Spleen (tissue), 11 donors: ENCODE results near the gene CALB2. TPM values are rescaled to one million over a fixed set of nuclear protein-coding genes. Genes with fewer than 3 reads are reported as not detected.
A peak's percentile ranks its signal among the peaks of the same experiment; 100 is the strongest.

Experiments used
- DNase-seq: peaks from one replicate; pipeline ENCODE4 v3.0.0-alpha.2; 2020
- H3K27ac ChIP-seq, 8 donors: fragments of 200-600 bp; sonication (generic) in 7 of 8; 1 replicate in 4 of 8; 2 replicates in 4 of 8; pipeline versions ENCODE4 v1.5.0 to v1.8.0; 2016 to 2021; ENCODE audit warnings: inconsistent platforms in 4 of 8, mild to moderate bottlenecking in 4 of 8, moderate library complexity in 1 of 8
- H3K27me3 ChIP-seq, 7 donors: fragments of 200-600 bp; sonication (generic) in 6 of 7; replicated peaks in 1 of 7; 1 replicate in 4 of 7; 2 replicates in 3 of 7; pipeline versions ENCODE4 v1.5.0 to v1.8.0; 2016 to 2021; ENCODE audit warnings: inconsistent platforms in 3 of 7, mild to moderate bottlenecking in 1 of 7
- H3K36me3 ChIP-seq, 6 donors: fragments of 200-600 bp; sonication (generic) in 5 of 6; 1 replicate in 4 of 6; 2 replicates in 2 of 6; pipeline versions ENCODE4 v1.5.0 to v1.8.0; 2016 to 2021; ENCODE audit warnings: inconsistent platforms in 2 of 6
- H3K4me1 ChIP-seq, 6 donors: fragments of 200-600 bp; sonication (generic) in 5 of 6; 1 replicate in 3 of 6; 2 replicates in 3 of 6; pipeline versions ENCODE4 v1.5.0 to v1.8.0; 2016 to 2021; ENCODE audit warnings: inconsistent platforms in 3 of 6
- H3K4me3 ChIP-seq, 8 donors: fragments of 200-600 bp; sonication (generic) in 7 of 8; 1 replicate in 4 of 8; 2 replicates in 4 of 8; pipeline versions ENCODE4 v1.5.0 to v1.8.0; 2016 to 2021; ENCODE audit warnings: inconsistent platforms in 4 of 8, mild to moderate bottlenecking in 4 of 8, moderate library complexity in 2 of 8
- H3K9me3 ChIP-seq, 8 donors: fragments of 200-600 bp; sonication (generic) in 7 of 8; 1 replicate in 4 of 8; 2 replicates in 4 of 8; pipeline versions ENCODE4 v1.5.0 to v1.8.0; 2016 to 2021; ENCODE audit warnings: inconsistent platforms in 4 of 8
- POLR2A ChIP-seq, 3 donors: fragments of 450-650 bp; IDR thresholded peaks; one replicate each; pipeline ENCODE4 v1.5.1; 2017; ENCODE audit warnings: antibody characterized with exemption in 3 of 3, mild to moderate bottlenecking in 1 of 3
- POLR2AphosphoS5 ChIP-seq, 3 donors: sonication (generic); formaldehyde crosslinking; IDR thresholded peaks; one replicate each; pipeline ENCODE4 v1.5.1; 2017; ENCODE audit warnings: antibody characterized with exemption in 3 of 3
- WGBS, 5 donors: extraction: QIAGEN DNeasy Blood & Tissue Kit in 3 of 5; methylation state at CpG; one replicate each; pipeline versions ENCODE4 v1.1.5 to v1.1.7; 2013 to 2018; 5-methylcytosine and 5-hydroxymethylcytosine counted together
- intact Hi-C: fragments of 100-400 bp; cut with DNase I; formaldehyde crosslinking; loops from one replicate; pipeline ENCODE4 v1.15.0; 2023; ENCODE audit warnings: low total_unique reads
- polyA plus RNA-seq, 3 donors: library from polyadenylated mRNA; stranded (reverse); fragments of 200-250 nt; gene quantifications; one replicate each; pipeline ENCODE4 v1.2.1, GENCODE V29; 2013
- total RNA-seq, 7 donors: library from RNA; depleted of rRNA in 3 of 7; stranded (reverse); fragments of >200 nt in 3 of 7; fragmentation: NEBNext Ultra II Directional in 4 of 7; extraction: Animal tissue kit (Norgen Biotek cat#: 25700) in 4 of 7; gene quantifications; one replicate each; pipeline versions ENCODE4 v1.1.0 to v1.2.1, GENCODE V29; 2016 to 2021
- TF ChIP-seq, protein P1 (sequence below), 11 experiments: fragments of 200-600 bp in 7 of 11; fragments of 450-650 bp in 4 of 11; sonication (generic) in 4 of 11; IDR thresholded peaks in 8 of 11; conservative IDR thresholded peaks in 3 of 11; 1 replicate in 7 of 11; 2 replicates in 4 of 11; pipeline versions ENCODE4 v1.4.0 to v1.8.0; 2016 to 2021; ENCODE audit warnings: antibody characterized with exemption in 11 of 11, inconsistent platforms in 4 of 11, mild to moderate bottlenecking in 1 of 11
- donor health status: healthy with polysubstance abuse.
- donor health status: DM: no; HTN: no; CAD: no; lungs with moderate emphysema.
- donor health status: DM: no; HTN: no; CAD: no.
- donor health status: Bipolar disorder and iron deficiency.
- donor health status: healthy.
- donor health status: DM: no; HTN: no; CAD: no.
- donor health status: DM: yes; HTN: yes; CAD: no.

Gene CALB2
- total and polyA plus RNA-seq, 10 donors = 0.04 to 0.12 (median 0.06) TPM; not detected in 7

DNA sequence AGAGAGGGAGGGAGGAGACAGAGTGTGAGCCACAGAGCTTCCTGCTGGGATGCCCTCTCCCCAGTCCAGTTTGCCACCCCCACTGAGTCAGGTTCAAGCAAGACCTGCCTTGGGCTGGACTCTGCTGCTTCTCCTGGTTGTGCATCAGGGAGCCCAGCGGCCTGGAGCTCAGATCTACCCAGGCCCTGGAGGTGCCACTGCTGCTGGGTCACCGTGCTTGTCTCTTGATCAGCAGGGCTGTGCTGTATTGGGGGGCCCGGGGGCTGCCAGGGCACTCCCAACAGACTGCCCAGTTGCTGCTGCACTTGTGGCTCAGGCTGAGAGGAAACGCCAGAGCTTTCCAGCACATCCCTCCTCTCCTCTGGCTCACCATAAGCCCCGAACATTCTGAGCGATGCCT lies 74.4 kb downstream of the CALB2 start:
- no peaks in the 10 kb centered on the region for H3K4me1 ChIP-seq
- peak; percentile 64 for DNase-seq
- H3K36me3 ChIP-seq = no peaks in the 10 kb centered on the region
- 75 to 79% (median 78%) methylated on average over 5 to 6 of the region's 6 CpGs for WGBS, 5 donors
- H3K27ac ChIP-seq = no peak overlapping the region
- H3K27me3 ChIP-seq = peaks cover 0 to 51% (median 0%) of the 10 kb centered on the region in 7 donors
- TF ChIP-seq POLR2A (IDR thresholded peaks at IDR 0.05) (no peak), POLR2AphosphoS5 (IDR thresholded peaks at IDR 0.05) (no peak)
- TF ChIP-seq, protein P1, sequence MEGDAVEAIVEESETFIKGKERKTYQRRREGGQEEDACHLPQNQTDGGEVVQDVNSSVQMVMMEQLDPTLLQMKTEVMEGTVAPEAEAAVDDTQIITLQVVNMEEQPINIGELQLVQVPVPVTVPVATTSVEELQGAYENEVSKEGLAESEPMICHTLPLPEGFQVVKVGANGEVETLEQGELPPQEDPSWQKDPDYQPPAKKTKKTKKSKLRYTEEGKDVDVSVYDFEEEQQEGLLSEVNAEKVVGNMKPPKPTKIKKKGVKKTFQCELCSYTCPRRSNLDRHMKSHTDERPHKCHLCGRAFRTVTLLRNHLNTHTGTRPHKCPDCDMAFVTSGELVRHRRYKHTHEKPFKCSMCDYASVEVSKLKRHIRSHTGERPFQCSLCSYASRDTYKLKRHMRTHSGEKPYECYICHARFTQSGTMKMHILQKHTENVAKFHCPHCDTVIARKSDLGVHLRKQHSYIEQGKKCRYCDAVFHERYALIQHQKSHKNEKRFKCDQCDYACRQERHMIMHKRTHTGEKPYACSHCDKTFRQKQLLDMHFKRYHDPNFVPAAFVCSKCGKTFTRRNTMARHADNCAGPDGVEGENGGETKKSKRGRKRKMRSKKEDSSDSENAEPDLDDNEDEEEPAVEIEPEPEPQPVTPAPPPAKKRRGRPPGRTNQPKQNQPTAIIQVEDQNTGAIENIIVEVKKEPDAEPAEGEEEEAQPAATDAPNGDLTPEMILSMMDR (IDR thresholded peaks at IDR 0.05 in 8 of 11, conservative IDR thresholded peaks at IDR 0.05 in 3 of 11) = no peak
- no peak overlapping the region for H3K4me3 ChIP-seq
- H3K9me3 ChIP-seq = peaks cover 0 to 11% (median 0%) of the 10 kb centered on the region in 8 donors
- intact Hi-C loops = no loop called here

DNA sequence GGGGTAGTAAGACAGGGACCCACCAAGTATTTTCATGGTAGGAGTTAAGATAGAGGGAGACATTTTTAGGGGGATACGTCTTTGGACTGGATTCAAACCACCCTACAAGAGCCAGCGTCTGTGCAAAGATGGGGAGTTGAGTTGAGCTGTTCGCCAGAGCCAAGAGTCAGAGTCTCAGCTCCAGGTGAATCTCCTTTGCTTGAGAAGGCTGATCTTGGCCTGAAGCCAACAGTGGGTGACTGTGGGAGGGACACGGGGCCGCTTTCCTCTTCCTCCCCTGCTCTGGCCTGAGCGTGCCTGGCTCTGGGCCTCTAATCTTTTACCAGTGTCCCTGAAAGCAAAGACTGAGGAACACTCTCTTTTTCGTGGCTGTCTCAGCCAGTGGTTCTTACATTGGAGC lies 78.0 kb downstream of the CALB2 start:
- H3K4me1 ChIP-seq = no peaks in the 10 kb centered on the region
- no peak overlapping the region for H3K27ac ChIP-seq
- H3K4me3 ChIP-seq = no peak overlapping the region
- intact Hi-C loops = no loop called here
- no peaks in the 10 kb centered on the region for H3K36me3 ChIP-seq
- peak; percentile 22 for DNase-seq
- peaks cover 0 to 54% (median 0%) of the 10 kb centered on the region in 7 donors for H3K27me3 ChIP-seq
- H3K9me3 ChIP-seq = peaks cover 0 to 6% (median 2%) of the 10 kb centered on the region in 8 donors
- TF ChIP-seq, protein P1 (IDR thresholded peaks at IDR 0.05 in 8 of 11, conservative IDR thresholded peaks at IDR 0.05 in 3 of 11) = no peak
- no peak for TF ChIP-seq POLR2A (IDR thresholded peaks at IDR 0.05)
- WGBS, 5 donors = 72 to 84% (median 79%) methylated on average over 7 of the region's 7 CpGs

DNA sequence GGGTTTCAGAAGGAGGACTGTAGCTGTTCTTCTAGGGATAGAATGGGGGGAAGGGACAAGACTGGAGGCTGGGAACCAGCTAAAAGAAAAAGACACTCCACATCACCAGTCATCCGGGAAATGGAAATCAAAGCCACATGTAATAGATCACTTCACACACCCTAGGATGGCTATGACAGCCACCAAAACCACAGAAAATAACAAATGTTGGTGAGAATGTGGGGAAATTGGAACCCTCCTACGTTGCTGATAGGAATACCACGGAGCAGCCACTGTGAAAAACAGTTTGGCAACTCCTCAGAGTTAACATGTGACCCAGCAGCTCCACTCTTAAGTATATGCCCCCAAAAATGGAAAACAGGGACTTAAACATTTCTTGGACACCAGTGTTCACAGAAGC lies 81.0 kb downstream of the CALB2 start:
- H3K9me3 ChIP-seq = peaks cover 0 to 36% (median 28%) of the 10 kb centered on the region in 8 donors
- no peak for DNase-seq
- H3K27ac ChIP-seq = no peak overlapping the region
- intact Hi-C loops = no loop called here
- H3K4me1 ChIP-seq = no peaks in the 10 kb centered on the region
- no peak overlapping the region for H3K4me3 ChIP-seq
- H3K27me3 ChIP-seq = peaks cover 0 to 47% (median 0%) of the 10 kb centered on the region in 7 donors
- TF ChIP-seq POLR2AphosphoS5 (IDR thresholded peaks at IDR 0.05) = no peak
- TF ChIP-seq, protein P1 (IDR thresholded peaks at IDR 0.05 in 8 of 11, conservative IDR thresholded peaks at IDR 0.05 in 3 of 11) = no peak
- no peak for TF ChIP-seq POLR2A (IDR thresholded peaks at IDR 0.05)
- WGBS, 5 donors = 28 to 44% (median 32%) methylated on average over 3 of the region's 3 CpGs
- H3K36me3 ChIP-seq = no peaks in the 10 kb centered on the region

Other genes with a start within 250 kb of the CALB2 start
- 1 to 10 TPM in 4 of 7 donors, under 1 TPM in 3; 0.27 to 2.2 (median 1.3) TPM for gene HYDIN, start 128.0 kb upstream of the CALB2 start, total RNA-seq
- gene HYDIN, start 128.0 kb upstream of the CALB2 start, polyA plus RNA-seq = under 1 TPM; 0.05 to 0.26 (median 0.07) TPM
- 10 to 100 TPM; 20.9 to 51.7 (median 25.8) TPM for gene CMTR2, start 69.3 kb upstream of the CALB2 start, total RNA-seq
- gene CMTR2, start 69.3 kb upstream of the CALB2 start, polyA plus RNA-seq = 10 to 100 TPM in 2 of 3 donors, 1 to 10 TPM in 1; 8.8 to 12.3 (median 11.0) TPM
- not detected for gene TLE7, start 83.3 kb downstream of the CALB2 start, total RNA-seq
- not detected for gene TLE7, start 83.3 kb downstream of the CALB2 start, polyA plus RNA-seq
- 10 to 100 TPM in 3 of 7 donors, 1 to 10 TPM in 4; 6.3 to 12.4 (median 8.8) TPM for gene ZNF23, start 103.5 kb downstream of the CALB2 start, total RNA-seq
- 10 to 100 TPM in 2 of 3 donors, 1 to 10 TPM in 1; 9.9 to 11.8 (median 11.3) TPM for gene ZNF23, start 103.5 kb downstream of the CALB2 start, polyA plus RNA-seq
- gene ZNF19, start 130.6 kb downstream of the CALB2 start, total RNA-seq = 1 to 10 TPM; 5.4 to 9.5 (median 7.0) TPM
- gene ZNF19, start 130.6 kb downstream of the CALB2 start, polyA plus RNA-seq = 1 to 10 TPM; 1.9 to 3.5 (median 2.4) TPM
- not detected for gene CHST4, start 167.7 kb downstream of the CALB2 start, total RNA-seq
- under 1 TPM; 0.04 to 0.14 (median 0.10) TPM for gene CHST4, start 167.7 kb downstream of the CALB2 start, polyA plus RNA-seq
- under 1 TPM in 2 of 7 donors, not detected in 5; 0.16 to 0.30 TPM for gene TAT, start 218.4 kb downstream of the CALB2 start, total RNA-seq
- gene TAT, start 218.4 kb downstream of the CALB2 start, polyA plus RNA-seq = under 1 TPM in 1 of 3 donors, not detected in 2; 0.08 TPM